GM12878 (cell line): ENCODE results near the gene COPS7A. TPM values are rescaled to one million over a fixed set of nuclear protein-coding genes. Genes with fewer than 3 reads are reported as not detected.
A peak's percentile ranks its signal among the peaks of the same experiment; 100 is the strongest.

Experiments used
- ATAC-seq: fragments of 200-7000 bp; cut with Tn5 transposase; 3 replicates; pipeline ENCODE4 v1.9.1; 2020; ENCODE audit warnings: mild to moderate bottlenecking, moderate library complexity
- BruUV-seq: library from RNA; stranded (reverse); fragments of 400-500 nt; replicated peaks from 2 replicates; lab custom pipeline; 2021; lab: Mats Ljungman, UMichigan
- CTCF ChIA-PET: fragments of 300-600 bp; sonication (Branson Sonifier 250); formaldehyde crosslinking; extraction: SDS; loops from one replicate; lab custom pipeline; 2021; ENCODE audit warnings: inconsistent platforms; lab: Yijun Ruan, JAX
- POLR2A ChIA-PET: fragments of 350-600 bp; formaldehyde crosslinking; extraction: SDS; loops from one replicate; lab custom pipeline; 2021; ENCODE audit warnings: inconsistent platforms; lab: Charles Lee
- RAD21 ChIA-PET: fragments of 300-600 bp; sonication (Branson Sonifier 250); formaldehyde crosslinking; loops from one replicate; lab custom pipeline; 2023; ENCODE audit warnings: antibody characterized with exemption; ENCODE audit not compliant: unreplicated experiment; lab: Charles Lee
- SMC1A ChIA-PET: fragments of 300-600 bp; sonication (Branson Sonifier 250); formaldehyde crosslinking; loops from one replicate; lab custom pipeline; 2023; ENCODE audit not compliant: unreplicated experiment, uncharacterized antibody; lab: Charles Lee
- DNase-seq: peaks from one replicate; pipeline ENCODE4 v3.0.0-alpha.2; 2011; ENCODE audit warnings: low read depth, low spot score
- FAIRE-seq: peaks from 3 replicates; lab custom pipeline; 2011; peaks lifted over from hg19 to GRCh38; lab: Jason Lieb, UNC
- H2AFZ ChIP-seq: 2 replicates; pipeline ENCODE4 v1.6.0; 2011; ENCODE audit warnings: low read depth, low read length, control low read depth; ENCODE audit not compliant: control insufficient read depth
- H3K27ac ChIP-seq: 2 replicates; pipeline ENCODE4 v1.5.1; 2011; ENCODE audit warnings: control low read depth; ENCODE audit not compliant: control insufficient read depth, insufficient read depth
- H3K27me3 ChIP-seq, 2 experiments: replicated peaks in 1 of 2; 2 replicates each; pipeline versions ENCODE4 v1.6.0 to v1.6.1; 2011; ENCODE audit warnings: low read length in 1 of 2; ENCODE audit not compliant: control insufficient read depth in 2 of 2, insufficient read depth in 2 of 2
- H3K36me3 ChIP-seq, 2 experiments: 2 replicates each; pipeline ENCODE4 v1.5.1; 2011; ENCODE audit warnings: low read length in 1 of 2; ENCODE audit not compliant: control insufficient read depth in 2 of 2, insufficient read depth in 2 of 2
- H3K4me1 ChIP-seq: 2 replicates; pipeline ENCODE4 v1.6.1; 2011; ENCODE audit warnings: mild to moderate bottlenecking, low read length, moderate library complexity, mixed read lengths; ENCODE audit not compliant: control insufficient read depth, insufficient read depth
- H3K4me2 ChIP-seq: 2 replicates; pipeline ENCODE4 v1.6.0; 2011; ENCODE audit warnings: control low read depth; ENCODE audit not compliant: control insufficient read depth, insufficient read depth
- H3K4me3 ChIP-seq: fragments of 200-600 bp; sonication (generic); 2 replicates; pipeline ENCODE4 v1.5.1; 2016
- H3K79me2 ChIP-seq: 2 replicates; pipeline ENCODE4 v1.6.0; 2011; ENCODE audit warnings: low read length; ENCODE audit not compliant: control insufficient read depth, insufficient read depth
- H3K9ac ChIP-seq: 2 replicates; pipeline ENCODE4 v1.8.0; 2011; ENCODE audit warnings: low read length, control low read depth, mixed read lengths; ENCODE audit not compliant: control insufficient read depth, insufficient read depth
- H3K9me3 ChIP-seq: replicated peaks from 3 replicates; pipeline ENCODE4 v1.5.1; 2011; ENCODE audit warnings: mild to moderate bottlenecking, low read length; ENCODE audit not compliant: control insufficient read depth, insufficient read depth
- H4K20me1 ChIP-seq: 2 replicates; pipeline ENCODE4 v1.6.0; 2011; ENCODE audit not compliant: control insufficient read depth, insufficient read depth
- ASH2L ChIP-seq: fragments of 300-600, 200-600 bp; sonication (generic); IDR thresholded peaks from 2 replicates; pipeline ENCODE4 v1.6.1; 2017; ENCODE audit warnings: low read depth, mild to moderate bottlenecking, borderline replicate concordance
- CREM ChIP-seq: IDR thresholded peaks from 2 replicates; pipeline ENCODE4 v1.6.1; 2014; ENCODE audit warnings: antibody characterized with exemption, low read depth
- CUX1 ChIP-seq: IDR thresholded peaks from 2 replicates; pipeline ENCODE4 v1.6.1; 2012; ENCODE audit warnings: improper control_type of control experiment, low read depth, low read length; ENCODE audit not compliant: insufficient replicate concordance
- DPF2 ChIP-seq: fragments of 450-650 bp; IDR thresholded peaks from 2 replicates; pipeline ENCODE4 v1.6.1; 2017; ENCODE audit warnings: mild to moderate bottlenecking
- EED ChIP-seq: sonication (generic); IDR thresholded peaks from 2 replicates; pipeline ENCODE4 v1.6.1; 2016; ENCODE audit warnings: antibody characterized with exemption, low read depth
- EGR1 ChIP-seq, 2 experiments: IDR thresholded peaks; 1 replicate in 1 of 2; 2 replicates in 1 of 2; pipeline ENCODE4 v1.6.1; 2011 to 2012; ENCODE audit warnings: low read depth in 2 of 2, low read length in 2 of 2, borderline replicate concordance in 1 of 2, mild to moderate bottlenecking in 1 of 2, moderate library complexity in 1 of 2
- MAX ChIP-seq: IDR thresholded peaks from 2 replicates; pipeline ENCODE4 v1.6.1; 2012; ENCODE audit warnings: low read depth, low read length, improper control_type of control experiment
- SMC3 ChIP-seq: IDR thresholded peaks from 2 replicates; pipeline ENCODE4 v1.6.1; 2011; ENCODE audit warnings: low read length, improper control_type of control experiment, borderline replicate concordance
- SREBF1 ChIP-seq: IDR thresholded peaks from 2 replicates; pipeline ENCODE4 v1.6.1; 2012; ENCODE audit warnings: mild to moderate bottlenecking, low read length
- SUPT20H ChIP-seq: IDR thresholded peaks from 2 replicates; pipeline ENCODE4 v1.6.1; 2011; ENCODE audit warnings: low read depth, mild to moderate bottlenecking, low read length, moderate library complexity, borderline replicate concordance; ENCODE audit not compliant: control insufficient read depth
- TBL1XR1 ChIP-seq: IDR thresholded peaks from 2 replicates; pipeline ENCODE4 v1.6.1; 2012; ENCODE audit warnings: low read depth, low read length, improper control_type of control experiment
- TCF7 ChIP-seq: IDR thresholded peaks from 2 replicates; pipeline ENCODE4 v1.6.1; 2014; ENCODE audit warnings: antibody characterized with exemption, borderline replicate concordance
- USF1 ChIP-seq: IDR thresholded peaks from 2 replicates; pipeline ENCODE4 v1.6.1; 2011; ENCODE audit warnings: borderline replicate concordance, low read depth, mild to moderate bottlenecking, moderate library complexity, mixed read lengths, low read length; ENCODE audit not compliant: insufficient read depth; ENCODE audit errors: extremely low read length
- ZNF217 ChIP-seq: fragments of 450-650 bp; IDR thresholded peaks from 2 replicates; pipeline ENCODE4 v1.6.1; 2017; ENCODE audit warnings: antibody characterized with exemption, mild to moderate bottlenecking
- ZZZ3 ChIP-seq: IDR thresholded peaks from 2 replicates; pipeline ENCODE4 v1.6.1; 2011; ENCODE audit warnings: low read depth; ENCODE audit not compliant: control insufficient read depth, insufficient read length
- WGBS: methylation state at CpG from one replicate; pipeline ENCODE4 v1.1.6; 2016; ENCODE audit warnings: low lambda C conversion rate; ENCODE audit not compliant: insufficient replicate concordance, insufficient coverage; ENCODE audit errors: missing lambda C conversion rate; 5-methylcytosine and 5-hydroxymethylcytosine counted together
- in situ Hi-C: fragments of 300-500 bp; cut with MboI; formaldehyde crosslinking; loops from 9 replicates; pipeline ENCODE4 v1.14.3; 2018; ENCODE audit warnings: mixed read lengths
- intact Hi-C: fragments of 100-400 bp; cut with micrococcal nuclease; formaldehyde crosslinking; loops from one replicate; pipeline ENCODE4 v1.14.2; 2022; ENCODE audit not compliant: unreplicated experiment
- polyA plus RNA-seq, 11 experiments: library from polyadenylated mRNA; depleted of rRNA in 4 of 11; unstranded in 6 of 11; stranded (reverse) in 5 of 11; fragments of >200 nt; fragmentation: Nextera tagmentation in 4 of 11; fragmentation: Illumina TruSeq in 1 of 11; extraction: Ambion mirVana in 4 of 11; extraction: Trizol in 1 of 11; gene quantifications; 1 replicate in 1 of 11; 2 replicates in 10 of 11; pipeline versions ENCODE4 v1.2.1 to v1.2.3, GENCODE V29; 2011 to 2016; ENCODE audit warnings: inconsistent platforms in 2 of 11, missing spikeins in 2 of 11, low read depth in 1 of 11
- total RNA-seq, 4 experiments: library from RNA; depleted of rRNA in 3 of 4; stranded (reverse); fragments of >200 nt in 3 of 4; fragmentation: Illumina TruSeq in 1 of 4; extraction: Trizol in 1 of 4; gene quantifications; 2 replicates each; pipeline versions ENCODE4 v1.2.1 to v1.2.3, GENCODE V29; 2013 to 2021

COPS7A gene
- total and polyA plus RNA-seq, 10 of the 15 experiments (the other 5 are each of a cell fraction or from before 2014, with no cell fraction given): 25.7 to 74.0 (median 51.9) TPM

- no peak for TF ChIP-seq USF1
These were observed 6.9 kb upstream of the COPS7A start (continued) for GRCh38 chr12:6716874-6717437.

GRCh38 chr12:6722863-6723262, 983 bp upstream of the COPS7A start:
- in situ Hi-C loops (no loop called here), intact Hi-C loops (loop anchor here (1.0 kb wide), 1 partner anchor 34 kb away; the partner anchor contains the start of gene ZNF384)
- ATAC-seq (no peak), FAIRE-seq (no peak), DNase-seq (no peak)
- Histone ChIP-seq H3K27ac (no peak overlapping the region), H3K4me1 (no peaks in the 10 kb centered on the region; the same call in 1 of the 2 replicates), H2AFZ (no peak overlapping the region; the same call in 1 of the 2 replicates), H3K27me3 (no peaks in the 10 kb centered on the region), H3K9ac (no peak overlapping the region; the same call in 1 of the 2 replicates), H3K4me3 (peak overlapping the region; percentile 91; the same call in 1 of the 2 replicates), H3K4me2 (peak overlapping the region; percentile 65)
- ChIA-PET POLR2A (interaction anchor here (1.0 to 3.6 kb wide), 10 partner anchors 8 to 297 kb away, joined by 3 to 53 read pairs (median 8); partner anchors contain the start of genes CDCA3, GAPDH, LPAR5 and MLF2), CTCF (interaction anchor here (0.7 to 3.5 kb wide), 16 partner anchors 8 to 185 kb away, joined by 3 to 28 read pairs (median 5); partner anchors contain the start of genes CDCA3, MLF2, USP5 and ZNF384)
- no TSS peak for BruUV-seq
- WGBS: 63% methylated on average over 3 of the region's 3 CpGs
- no peak for TF ChIP-seq EGR1 (IDR thresholded peaks at IDR 0.05; ENCODE audit: borderline replicate concordance in 1 of 2, low read depth in 2 of 2, low read length in 2 of 2)
- no peak for TF ChIP-seq SUPT20H
- TF ChIP-seq ZZZ3: no peak
- TF ChIP-seq SREBF1: no peak
- no peak for TF ChIP-seq ASH2L
- TF ChIP-seq ZNF217: no peak
- TF ChIP-seq CREM: no peak
- TF ChIP-seq EED: no peak
- no peak for TF ChIP-seq MAX
- no peak for TF ChIP-seq CUX1
- no peak for TF ChIP-seq DPF2
- no peak for TF ChIP-seq SMC3
- no peak for TF ChIP-seq TBL1XR1
- TF ChIP-seq TCF7: no peak
- TF ChIP-seq, all 136 proteins: peak for 0
- Histone ChIP-seq H4K20me1 (no peaks in the 10 kb centered on the region), H3K9me3 (no peaks in the 10 kb centered on the region), H3K36me3 (peaks cover 0 to 2% of the 10 kb centered on the region in 2 experiments; a peak in 1 of 4 replicates), H3K79me2 (peaks cover 10% of the 10 kb centered on the region)
- ChIA-PET SMC1A (interaction anchor here (0.6 to 3.1 kb wide), 7 partner anchors 26 to 113 kb away, joined by 3 to 31 read pairs (median 11); partner anchors contain the start of genes MLF2 and ZNF384), RAD21 (interaction anchor here (1.1 to 3.3 kb wide), 8 partner anchors 23 to 130 kb away, joined by 4 to 45 read pairs (median 6); partner anchors contain the start of genes LPAR5, MLF2, USP5 and ZNF384)
